Measurements from ENCODE around the gene SNX32.

- TF ChIP-seq GATA3 (IDR thresholded peaks at IDR 0.05; ENCODE audit: low read depth, low read length) (no peak), GATA2 (IDR thresholded peaks at IDR 0.05; ENCODE audit: low read depth, low read length) (no peak)
Observed at GRCh38 chr11:65844231-65844872, 10.6 kb downstream of the SNX32 start.
